Measurements from ENCODE around the gene WSB1.

GRCh38 chr17:27285516-27285915, 8.4 kb upstream of the WSB1 start:
- no peak for TF ChIP-seq POLR2A (IDR thresholded peaks at IDR 0.05)
- TF ChIP-seq CTCF (IDR thresholded peaks at IDR 0.05), result no peak
